Panc1 (cell line): ENCODE data around the gene ADAM12.

Experiments
- CTCF ChIP-seq: fragments of 450-650 bp; IDR thresholded peaks from 2 replicates; pipeline ENCODE4 v1.5.1; 2017; ENCODE audit warnings: mild to moderate bottlenecking
- POLR2AphosphoS5 ChIP-seq: IDR thresholded peaks from 2 replicates; pipeline ENCODE4 v1.6.1; 2012; ENCODE audit warnings: mild to moderate bottlenecking, low read depth, low read length, moderate library complexity
- REST ChIP-seq, 2 experiments: IDR thresholded peaks; 2 replicates each; pipeline ENCODE4 v1.6.1; 2011 to 2012; ENCODE audit warnings: low read depth in 2 of 2, control low read depth in 1 of 2, low read length in 1 of 2, mild to moderate bottlenecking in 1 of 2, moderate library complexity in 1 of 2; ENCODE audit not compliant: insufficient read depth in 1 of 2
- SIN3A ChIP-seq: IDR thresholded peaks from 2 replicates; pipeline ENCODE4 v1.6.1; 2012; ENCODE audit warnings: low read depth, mild to moderate bottlenecking, low read length, moderate library complexity, borderline replicate concordance; ENCODE audit not compliant: insufficient read depth
- TCF7L2 ChIP-seq: IDR thresholded peaks from 2 replicates; pipeline ENCODE4 v1.6.1; 2011; ENCODE audit warnings: mild to moderate bottlenecking, low read depth, low read length, inconsistent platforms

- TF ChIP-seq CTCF = no peak
- no peak for TF ChIP-seq POLR2AphosphoS5
- no peak for TF ChIP-seq SIN3A
- TF ChIP-seq REST (IDR thresholded peaks at IDR 0.05; ENCODE audit: insufficient read depth in 1 of 2, low read depth in 2 of 2, low read length in 1 of 2) = no peak
- no peak for TF ChIP-seq TCF7L2
Measured at GRCh38 chr10:126373147-126373546, 15.1 kb downstream of the ADAM12 start.
